ENCODE data around the gene PRPSAP2.

GRCh38 chr17:18896947-18897346, 39.0 kb downstream of the PRPSAP2 start:
- TF ChIP-seq CTCF (IDR thresholded peaks at IDR 0.05): no peak
- TF ChIP-seq POLR2A (IDR thresholded peaks at IDR 0.05): no peak
- TF ChIP-seq POLR2AphosphoS5 (IDR thresholded peaks at IDR 0.05; ENCODE audit: insufficient read depth in 1 of 2, low read depth in 1 of 2): no peak

Data from vagina (tissue), 2 donors.